HL-60 (cell line): ENCODE measurements around the gene NLRC5.
"Not testable (repeated sequence)": the region's sequence is repeated elsewhere in the genome, so short reads cannot be mapped to it uniquely, and the experiment has no call there.

Source experiments
- DNase-seq, 2 experiments: peaks; one replicate each; pipeline ENCODE4 v3.0.0-alpha.2; 2010 to 2020; ENCODE audit warnings: low read depth in 1 of 2, low spot score in 1 of 2
- H3K27ac ChIP-seq: fragments of 250-450 bp; sonication (Bioruptor Pico); replicated peaks from 2 replicates; pipeline ENCODE4 v1.5.1; 2020; ENCODE audit warnings: mild to moderate bottlenecking, moderate library complexity
- H3K27me3 ChIP-seq: fragments of 250-450 bp; sonication (Bioruptor Pico); 2 replicates; pipeline ENCODE4 v1.5.1; 2021; ENCODE audit warnings: mild to moderate bottlenecking, moderate library complexity; ENCODE audit not compliant: insufficient read depth, poor library complexity, severe bottlenecking
- H3K4me3 ChIP-seq: replicated peaks from 2 replicates; pipeline ENCODE4 v1.5.1; 2011; ENCODE audit warnings: mild to moderate bottlenecking, control low read depth, low read length; ENCODE audit not compliant: insufficient read depth
- GABPA ChIP-seq: IDR thresholded peaks from 2 replicates; pipeline ENCODE4 v1.6.1; 2012; ENCODE audit warnings: low read depth
- POLR2AphosphoS5 ChIP-seq: IDR thresholded peaks from 2 replicates; pipeline ENCODE4 v1.6.1; 2012; ENCODE audit warnings: low read depth
- SPI1 ChIP-seq: IDR thresholded peaks from 2 replicates; pipeline ENCODE4 v1.6.1; 2012; ENCODE audit warnings: low read depth, mild to moderate bottlenecking, borderline replicate concordance
- TF ChIP-seq, protein P1 (sequence below): IDR thresholded peaks from 2 replicates; pipeline ENCODE4 v1.6.1; 2012; ENCODE audit warnings: low read depth; ENCODE audit not compliant: insufficient replicate concordance
- TF ChIP-seq, protein P2 (sequence below): IDR thresholded peaks from one replicate; pipeline ENCODE4 v1.5.1; 2011; ENCODE audit warnings: low read length, control low read depth, inconsistent platforms; ENCODE audit not compliant: insufficient read depth

Gene NLRC5

DNA sequence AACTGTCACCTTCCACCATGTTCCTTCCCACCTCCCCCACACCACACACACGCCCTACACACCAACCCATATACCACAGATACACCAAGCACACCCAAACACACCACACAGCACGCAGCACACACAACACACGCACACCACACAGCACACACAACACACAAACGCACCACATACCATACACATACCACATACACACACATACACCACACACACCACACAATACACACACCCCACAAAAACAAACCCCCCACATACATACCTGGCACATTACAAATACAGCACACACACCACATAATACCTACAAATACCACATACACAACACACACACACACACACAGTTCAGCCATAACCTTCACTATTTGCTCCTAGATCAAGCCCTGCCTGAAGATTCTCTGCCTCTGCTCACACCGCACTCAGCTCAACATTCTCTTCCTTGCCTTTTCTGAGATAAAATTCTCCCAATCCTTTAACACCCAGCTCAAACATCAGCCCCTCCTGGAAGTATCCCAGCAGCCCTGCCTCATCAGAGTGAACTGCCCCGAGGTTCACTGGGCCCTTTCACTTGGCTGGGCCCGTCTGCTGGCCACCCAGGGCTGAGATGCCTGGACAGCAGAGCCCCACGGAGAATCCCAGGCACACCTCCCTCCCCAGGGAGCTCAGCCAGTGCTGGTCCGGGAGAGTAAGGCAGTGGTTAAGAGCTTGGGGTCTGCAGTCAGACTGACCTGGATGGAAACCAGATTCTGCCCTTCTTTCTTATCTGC is 71.1 kb downstream of the NLRC5 start:
- H3K27ac ChIP-seq, result peak overlapping the region; percentile 65
- TF ChIP-seq SPI1 (no peak), POLR2AphosphoS5 (0 out of 2 replicates have a peak, but pooled peaks have one; percentile 31), GABPA (no peak)
- TF ChIP-seq, protein P1, sequence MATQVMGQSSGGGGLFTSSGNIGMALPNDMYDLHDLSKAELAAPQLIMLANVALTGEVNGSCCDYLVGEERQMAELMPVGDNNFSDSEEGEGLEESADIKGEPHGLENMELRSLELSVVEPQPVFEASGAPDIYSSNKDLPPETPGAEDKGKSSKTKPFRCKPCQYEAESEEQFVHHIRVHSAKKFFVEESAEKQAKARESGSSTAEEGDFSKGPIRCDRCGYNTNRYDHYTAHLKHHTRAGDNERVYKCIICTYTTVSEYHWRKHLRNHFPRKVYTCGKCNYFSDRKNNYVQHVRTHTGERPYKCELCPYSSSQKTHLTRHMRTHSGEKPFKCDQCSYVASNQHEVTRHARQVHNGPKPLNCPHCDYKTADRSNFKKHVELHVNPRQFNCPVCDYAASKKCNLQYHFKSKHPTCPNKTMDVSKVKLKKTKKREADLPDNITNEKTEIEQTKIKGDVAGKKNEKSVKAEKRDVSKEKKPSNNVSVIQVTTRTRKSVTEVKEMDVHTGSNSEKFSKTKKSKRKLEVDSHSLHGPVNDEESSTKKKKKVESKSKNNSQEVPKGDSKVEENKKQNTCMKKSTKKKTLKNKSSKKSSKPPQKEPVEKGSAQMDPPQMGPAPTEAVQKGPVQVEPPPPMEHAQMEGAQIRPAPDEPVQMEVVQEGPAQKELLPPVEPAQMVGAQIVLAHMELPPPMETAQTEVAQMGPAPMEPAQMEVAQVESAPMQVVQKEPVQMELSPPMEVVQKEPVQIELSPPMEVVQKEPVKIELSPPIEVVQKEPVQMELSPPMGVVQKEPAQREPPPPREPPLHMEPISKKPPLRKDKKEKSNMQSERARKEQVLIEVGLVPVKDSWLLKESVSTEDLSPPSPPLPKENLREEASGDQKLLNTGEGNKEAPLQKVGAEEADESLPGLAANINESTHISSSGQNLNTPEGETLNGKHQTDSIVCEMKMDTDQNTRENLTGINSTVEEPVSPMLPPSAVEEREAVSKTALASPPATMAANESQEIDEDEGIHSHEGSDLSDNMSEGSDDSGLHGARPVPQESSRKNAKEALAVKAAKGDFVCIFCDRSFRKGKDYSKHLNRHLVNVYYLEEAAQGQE, result no peak
- TF ChIP-seq, protein P2, sequence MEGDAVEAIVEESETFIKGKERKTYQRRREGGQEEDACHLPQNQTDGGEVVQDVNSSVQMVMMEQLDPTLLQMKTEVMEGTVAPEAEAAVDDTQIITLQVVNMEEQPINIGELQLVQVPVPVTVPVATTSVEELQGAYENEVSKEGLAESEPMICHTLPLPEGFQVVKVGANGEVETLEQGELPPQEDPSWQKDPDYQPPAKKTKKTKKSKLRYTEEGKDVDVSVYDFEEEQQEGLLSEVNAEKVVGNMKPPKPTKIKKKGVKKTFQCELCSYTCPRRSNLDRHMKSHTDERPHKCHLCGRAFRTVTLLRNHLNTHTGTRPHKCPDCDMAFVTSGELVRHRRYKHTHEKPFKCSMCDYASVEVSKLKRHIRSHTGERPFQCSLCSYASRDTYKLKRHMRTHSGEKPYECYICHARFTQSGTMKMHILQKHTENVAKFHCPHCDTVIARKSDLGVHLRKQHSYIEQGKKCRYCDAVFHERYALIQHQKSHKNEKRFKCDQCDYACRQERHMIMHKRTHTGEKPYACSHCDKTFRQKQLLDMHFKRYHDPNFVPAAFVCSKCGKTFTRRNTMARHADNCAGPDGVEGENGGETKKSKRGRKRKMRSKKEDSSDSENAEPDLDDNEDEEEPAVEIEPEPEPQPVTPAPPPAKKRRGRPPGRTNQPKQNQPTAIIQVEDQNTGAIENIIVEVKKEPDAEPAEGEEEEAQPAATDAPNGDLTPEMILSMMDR, result no peak
- H3K4me3 ChIP-seq, result no peak overlapping the region
- DNase-seq, result no peak
- no peaks in the 10 kb centered on the region for H3K27me3 ChIP-seq

DNA sequence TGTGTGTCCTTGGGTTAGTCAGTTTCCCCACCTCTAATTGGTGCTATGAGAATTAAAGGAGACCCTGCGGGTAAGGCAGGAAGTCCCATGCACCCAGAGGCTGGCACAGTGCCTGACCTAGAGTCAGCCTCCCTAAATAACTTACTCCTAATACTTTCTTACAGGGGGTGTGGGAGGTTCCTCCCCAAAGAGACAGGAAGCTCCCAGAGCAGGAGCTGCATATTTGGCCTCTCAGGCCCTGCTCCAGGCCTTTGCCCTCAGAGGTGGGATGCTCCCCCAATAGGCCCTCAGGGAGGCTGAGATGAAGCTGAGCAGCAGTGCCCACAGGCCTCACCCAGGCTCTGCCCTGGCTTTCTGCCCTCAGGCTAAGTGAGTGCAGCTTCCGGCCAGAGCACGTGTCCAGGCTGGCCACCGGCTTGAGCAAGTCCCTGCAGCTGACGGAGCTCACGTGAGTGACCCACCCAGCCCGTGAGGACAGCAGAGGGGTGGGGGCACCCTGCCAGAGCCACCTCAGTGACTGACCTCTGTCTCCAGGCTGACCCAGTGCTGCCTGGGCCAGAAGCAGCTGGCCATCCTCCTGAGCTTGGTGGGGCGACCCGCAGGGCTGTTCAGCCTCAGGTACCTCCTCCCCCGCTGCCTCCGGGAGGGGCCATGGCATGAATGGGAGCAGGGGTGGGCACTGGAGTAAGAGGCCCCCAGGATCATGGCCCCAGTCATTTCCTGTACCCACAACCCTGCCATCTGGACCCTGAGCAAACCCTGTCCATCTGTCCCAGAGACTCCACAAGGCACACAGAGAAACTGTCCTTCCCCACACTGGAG is 71.9 kb downstream of the NLRC5 start:
- H3K27me3 ChIP-seq, result no peaks in the 10 kb centered on the region
- peak overlapping the region; percentile 65 for H3K27ac ChIP-seq
- H3K4me3 ChIP-seq, result no peak overlapping the region
- TF ChIP-seq GABPA (no peak), SPI1 (no peak), POLR2AphosphoS5 (no peak)
- TF ChIP-seq, protein P1, result no peak
- TF ChIP-seq, protein P2, result no peak
- DNase-seq, result peak in 1 of 2 experiments; percentile 71

DNA sequence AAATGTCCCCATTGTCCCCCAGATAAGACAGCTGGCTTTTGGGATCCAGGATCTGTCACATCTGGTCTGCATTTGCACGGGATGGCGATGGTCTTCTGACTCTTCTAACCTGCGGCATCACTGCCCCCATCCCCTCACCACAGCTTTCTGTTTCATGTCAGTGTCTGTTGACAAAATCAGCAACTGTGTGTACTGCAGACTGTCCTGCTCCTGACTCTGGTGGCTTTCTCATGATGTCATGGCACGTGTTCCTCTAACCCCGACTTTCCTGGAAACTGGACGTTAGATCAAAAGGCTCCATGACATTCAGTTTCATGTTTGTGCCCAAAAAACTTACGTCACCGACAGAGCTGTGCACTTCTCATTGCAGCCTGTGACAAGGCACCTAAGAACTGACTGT is 73.0 kb downstream of the NLRC5 start:
- TF ChIP-seq, protein P2, result no peak
- no peak for TF ChIP-seq SPI1
- no peak for TF ChIP-seq POLR2AphosphoS5
- peak overlapping the region; percentile 65 for H3K27ac ChIP-seq
- H3K4me3 ChIP-seq, result no peak overlapping the region
- no peaks in the 10 kb centered on the region for H3K27me3 ChIP-seq
- peak in 1 of 2 experiments; percentile 32 for DNase-seq

DNA sequence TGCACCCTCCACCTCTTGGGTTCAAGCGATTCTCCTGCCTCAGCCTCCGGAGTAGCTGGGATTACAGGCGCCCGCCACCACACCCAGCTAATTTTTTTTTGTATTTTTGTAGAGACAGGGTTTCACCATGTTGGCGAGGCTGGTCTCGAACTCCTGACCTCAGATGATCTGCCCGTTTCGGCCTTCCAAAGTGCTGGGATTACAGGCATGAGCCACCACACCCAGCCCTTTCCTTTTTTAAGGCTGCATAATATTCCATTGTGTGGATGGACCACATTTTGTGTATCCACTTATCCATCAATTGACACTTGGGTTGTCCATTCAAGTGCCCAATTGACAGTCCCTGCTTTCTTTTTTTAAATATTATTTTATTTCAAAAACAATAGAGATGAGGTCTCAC is 73.8 kb downstream of the NLRC5 start:
- H3K27me3 ChIP-seq, DNase-seq, H3K27ac ChIP-seq, H3K4me3 ChIP-seq: not testable (repeated sequence)
